H9 (cell line): ENCODE results near the gene SQOR. TPM values are rescaled to one million over a fixed set of nuclear protein-coding genes. Genes with fewer than 3 reads are reported as not detected.

Experiments used
- DNase-seq: peaks from one replicate; pipeline ENCODE4 v3.0.0-alpha.2; 2017
- H2AFZ ChIP-seq: one replicate; pipeline ENCODE4 v1.6.1; 2013; ENCODE audit warnings: mild to moderate bottlenecking, low read length, control low read depth, moderate library complexity
- H2AK5ac ChIP-seq: 2 replicates; pipeline ENCODE4 v1.6.1; 2013; ENCODE audit warnings: low read length, control low read depth, mixed read lengths; ENCODE audit not compliant: insufficient read length
- H2BK120ac ChIP-seq: one replicate; pipeline ENCODE4 v1.6.1; 2013; ENCODE audit warnings: low read depth, mild to moderate bottlenecking, low read length, control low read depth, inconsistent platforms; ENCODE audit not compliant: poor library complexity, severe bottlenecking
- H2BK12ac ChIP-seq: 2 replicates; pipeline ENCODE4 v1.6.1; 2013; ENCODE audit warnings: low read length, control low read depth, mixed read lengths, low read depth; ENCODE audit not compliant: insufficient read length
- H2BK15ac ChIP-seq: 2 replicates; pipeline ENCODE4 v1.6.1; 2013; ENCODE audit warnings: low read depth, low read length, control low read depth
- H2BK20ac ChIP-seq: one replicate; pipeline ENCODE4 v1.6.1; 2013; ENCODE audit warnings: low read depth, mild to moderate bottlenecking, low read length, control low read depth, inconsistent platforms; ENCODE audit not compliant: poor library complexity, severe bottlenecking
- H2BK5ac ChIP-seq: 2 replicates; pipeline ENCODE4 v1.6.1; 2013; ENCODE audit warnings: low read length, control low read depth, mixed read lengths; ENCODE audit not compliant: insufficient read length
- H3K14ac ChIP-seq: 2 replicates; pipeline ENCODE4 v1.6.1; 2013; ENCODE audit warnings: low read length, control low read depth; ENCODE audit not compliant: insufficient read depth
- H3K18ac ChIP-seq: 2 replicates; pipeline ENCODE4 v1.6.1; 2013; ENCODE audit warnings: low read depth, mild to moderate bottlenecking, mixed read lengths, low read length, control low read depth; ENCODE audit not compliant: insufficient read length
- H3K23ac ChIP-seq: 2 replicates; pipeline ENCODE4 v1.6.1; 2013; ENCODE audit warnings: low read length, control low read depth, mixed read lengths, low read depth; ENCODE audit not compliant: insufficient read length
- H3K23me2 ChIP-seq: 2 replicates; pipeline ENCODE4 v1.6.1; 2013; ENCODE audit warnings: low read depth, mild to moderate bottlenecking, mixed read lengths, low read length, control low read depth; ENCODE audit not compliant: insufficient read length, poor library complexity, severe bottlenecking
- H3K27ac ChIP-seq: 2 replicates; pipeline ENCODE4 v1.5.1; 2013; ENCODE audit warnings: low read length, control low read depth, mixed read lengths, low read depth; ENCODE audit not compliant: insufficient read length
- H3K27me3 ChIP-seq: 2 replicates; pipeline ENCODE4 v1.6.1; 2013; ENCODE audit warnings: low read length, control low read depth, inconsistent platforms; ENCODE audit not compliant: insufficient read depth
- H3K4ac ChIP-seq: 2 replicates; pipeline ENCODE4 v1.6.1; 2013; ENCODE audit warnings: low read depth, mild to moderate bottlenecking, control low read depth, inconsistent platforms, low read length, moderate library complexity
- H3K4me1 ChIP-seq: 2 replicates; pipeline ENCODE4 v1.6.1; 2013; ENCODE audit warnings: low read length, control low read depth, inconsistent platforms; ENCODE audit not compliant: insufficient read depth
- H3K4me2 ChIP-seq: 2 replicates; pipeline ENCODE4 v1.6.1; 2013; ENCODE audit warnings: low read length, control low read depth, mixed read lengths; ENCODE audit not compliant: insufficient read length, insufficient read depth
- H3K56ac ChIP-seq: 2 replicates; pipeline ENCODE4 v1.6.1; 2013; ENCODE audit warnings: low read depth, mild to moderate bottlenecking, mixed read lengths, low read length, control low read depth; ENCODE audit not compliant: insufficient read length
- H3K79me1 ChIP-seq: 2 replicates; pipeline ENCODE4 v1.6.1; 2013; ENCODE audit warnings: low read depth, mild to moderate bottlenecking, moderate library complexity, low read length, control low read depth, inconsistent platforms; ENCODE audit not compliant: insufficient read depth, poor library complexity, severe bottlenecking
- H3K79me2 ChIP-seq: 2 replicates; pipeline ENCODE4 v1.6.1; 2013; ENCODE audit warnings: low read length, control low read depth, inconsistent platforms; ENCODE audit not compliant: insufficient read depth
- H3K9ac ChIP-seq: 2 replicates; pipeline ENCODE4 v1.6.1; 2013; ENCODE audit warnings: low read length, control low read depth, mixed read lengths; ENCODE audit not compliant: insufficient read length; ENCODE audit errors: extremely low read depth
- H3K9me3 ChIP-seq: one replicate; pipeline ENCODE4 v1.6.1; 2013; ENCODE audit warnings: low read depth, low read length, inconsistent platforms; ENCODE audit not compliant: control insufficient read depth
- H3T11ph ChIP-seq: one replicate; pipeline ENCODE4 v1.6.1; 2013; ENCODE audit warnings: mild to moderate bottlenecking, low read length, control low read depth, inconsistent platforms
- H4K20me1 ChIP-seq: one replicate; pipeline ENCODE4 v1.6.1; 2013; ENCODE audit not compliant: control insufficient read depth, insufficient read length, insufficient read depth
- H4K5ac ChIP-seq: 2 replicates; pipeline ENCODE4 v1.6.1; 2013; ENCODE audit warnings: low read depth, mild to moderate bottlenecking, mixed read lengths, low read length, control low read depth; ENCODE audit not compliant: insufficient read length
- H4K8ac ChIP-seq: replicated peaks from 2 replicates; pipeline ENCODE4 v1.6.1; 2013; ENCODE audit warnings: low read length, control low read depth, mixed read lengths, low read depth; ENCODE audit not compliant: insufficient read length
- H4K91ac ChIP-seq: 2 replicates; pipeline ENCODE4 v1.6.1; 2013; ENCODE audit warnings: low read depth, mild to moderate bottlenecking, moderate library complexity, mixed read lengths, low read length, control low read depth; ENCODE audit not compliant: insufficient read length
- H3K27ac Mint-ChIP-seq, 3 experiments: 2 replicates in 2 of 3; 3 replicates in 1 of 3; pipeline ENCODE4 v1.8.0; 2020 to 2021; ENCODE audit warnings: mixed read lengths in 3 of 3, mild to moderate bottlenecking in 1 of 3, moderate library complexity in 1 of 3
- H3K27me3 Mint-ChIP-seq: 2 replicates; pipeline ENCODE4 v1.8.0; 2021; ENCODE audit warnings: low read depth, mild to moderate bottlenecking, moderate library complexity, mixed read lengths
- H3K36me3 Mint-ChIP-seq, 3 experiments: 2 replicates in 2 of 3; 3 replicates in 1 of 3; pipeline ENCODE4 v1.8.0; 2020 to 2021; ENCODE audit warnings: low read depth in 3 of 3, mixed read lengths in 3 of 3; ENCODE audit not compliant: insufficient read depth in 1 of 3
- H3K4me1 Mint-ChIP-seq, 2 experiments: 2 replicates each; pipeline ENCODE4 v1.8.0; 2020; ENCODE audit warnings: mixed read lengths in 2 of 2
- H3K4me3 Mint-ChIP-seq, 2 experiments: 2 replicates in 1 of 2; 3 replicates in 1 of 2; pipeline ENCODE4 v1.8.0; 2020 to 2021; ENCODE audit warnings: mild to moderate bottlenecking in 2 of 2, mixed read lengths in 2 of 2, moderate library complexity in 1 of 2
- H3K9me3 Mint-ChIP-seq, 2 experiments: 2 replicates in 1 of 2; 3 replicates in 1 of 2; pipeline ENCODE4 v1.8.0; 2020; ENCODE audit warnings: mild to moderate bottlenecking in 2 of 2, mixed read lengths in 2 of 2, moderate library complexity in 1 of 2
- CTCF ChIP-seq: fragments of 200-600 bp; sonication (generic); conservative IDR thresholded peaks from 3 replicates; pipeline ENCODE4 v1.8.0; 2021; ENCODE audit warnings: antibody characterized with exemption, mild to moderate bottlenecking
- WGBS: extraction: QIAGEN DNeasy Blood & Tissue Kit; methylation state at CpG from one replicate; pipeline ENCODE4 v1.1.7; 2013; ENCODE audit warnings: missing lambda C conversion rate, low lambda C conversion rate, mixed read lengths; ENCODE audit not compliant: insufficient read length; ENCODE audit errors: extremely low coverage; 5-methylcytosine and 5-hydroxymethylcytosine counted together
- total RNA-seq: library from RNA; stranded (reverse); gene quantifications from 2 replicates; pipeline ENCODE4 v1.2.1, GENCODE V29; 2021

SQOR gene
- total RNA-seq, 1 experiment from 2014 or later, result 0.17 TPM

GRCh38 chr15:45653702-45654424 is 19.0 kb downstream of the SQOR start:
- no peak overlapping the region for H2BK120ac ChIP-seq
- DNase-seq, result no peak
- Mint-ChIP-seq H3K27ac (no peak overlapping the region), H3K4me3 (no peak overlapping the region), H3K4me1 (no peaks in the 10 kb centered on the region), H3K9me3 (peaks cover 0 to 3% of the 10 kb centered on the region in 2 experiments; a peak in 1 of 5 replicates), H3K36me3 (no peaks in the 10 kb centered on the region), H3K27me3 (peaks cover under 1% of the 10 kb centered on the region)
- H2BK12ac ChIP-seq, result no peak overlapping the region
- no peak for TF ChIP-seq CTCF
- no peaks in the 10 kb centered on the region for H3K4me1 ChIP-seq
- no peaks in the 10 kb centered on the region for H3K79me1 ChIP-seq
- H3K9me3 ChIP-seq, result no peaks in the 10 kb centered on the region
- H2BK15ac ChIP-seq, result no peak overlapping the region
- H3K9ac ChIP-seq, result no peak overlapping the region
- no peak overlapping the region for H3K56ac ChIP-seq
- no peak overlapping the region for H3K18ac ChIP-seq
- H3T11ph ChIP-seq, result no peak overlapping the region
- no peak overlapping the region for H4K5ac ChIP-seq
- H3K27me3 ChIP-seq, result no peaks in the 10 kb centered on the region
- no peak overlapping the region for H2BK20ac ChIP-seq
- no peak overlapping the region for H4K8ac ChIP-seq
- no peaks in the 10 kb centered on the region for H3K23me2 ChIP-seq
- no CpG with 5 or more reads among the region's 3 CpGs for WGBS
- no peaks in the 10 kb centered on the region for H3K79me2 ChIP-seq
- H2AFZ ChIP-seq, result no peak overlapping the region
- H3K4ac ChIP-seq, result no peak overlapping the region
- H3K23ac ChIP-seq, result no peak overlapping the region
- H3K27ac ChIP-seq, result no peak overlapping the region
- H2BK5ac ChIP-seq, result no peak overlapping the region
- H4K20me1 ChIP-seq, result no peaks in the 10 kb centered on the region
- no peak overlapping the region for H3K4me2 ChIP-seq
- no peak overlapping the region for H2AK5ac ChIP-seq
- no peak overlapping the region for H4K91ac ChIP-seq
- no peak overlapping the region for H3K14ac ChIP-seq
